PC-9 (cell line): ENCODE results near the gene PCDHGB3.

Experiments
- CTCF ChIP-seq: fragments of 200-600 bp; sonication (generic); conservative IDR thresholded peaks from 2 replicates; pipeline ENCODE4 v1.6.1; 2017; ENCODE audit warnings: mixed run types, antibody characterized with exemption, mild to moderate bottlenecking, moderate library complexity
- EZH2 ChIP-seq: fragments of 200-600 bp; sonication (generic); IDR thresholded peaks from 2 replicates; pipeline ENCODE4 v1.8.0; 2017; ENCODE audit warnings: antibody characterized with exemption, low read depth

DNA sequence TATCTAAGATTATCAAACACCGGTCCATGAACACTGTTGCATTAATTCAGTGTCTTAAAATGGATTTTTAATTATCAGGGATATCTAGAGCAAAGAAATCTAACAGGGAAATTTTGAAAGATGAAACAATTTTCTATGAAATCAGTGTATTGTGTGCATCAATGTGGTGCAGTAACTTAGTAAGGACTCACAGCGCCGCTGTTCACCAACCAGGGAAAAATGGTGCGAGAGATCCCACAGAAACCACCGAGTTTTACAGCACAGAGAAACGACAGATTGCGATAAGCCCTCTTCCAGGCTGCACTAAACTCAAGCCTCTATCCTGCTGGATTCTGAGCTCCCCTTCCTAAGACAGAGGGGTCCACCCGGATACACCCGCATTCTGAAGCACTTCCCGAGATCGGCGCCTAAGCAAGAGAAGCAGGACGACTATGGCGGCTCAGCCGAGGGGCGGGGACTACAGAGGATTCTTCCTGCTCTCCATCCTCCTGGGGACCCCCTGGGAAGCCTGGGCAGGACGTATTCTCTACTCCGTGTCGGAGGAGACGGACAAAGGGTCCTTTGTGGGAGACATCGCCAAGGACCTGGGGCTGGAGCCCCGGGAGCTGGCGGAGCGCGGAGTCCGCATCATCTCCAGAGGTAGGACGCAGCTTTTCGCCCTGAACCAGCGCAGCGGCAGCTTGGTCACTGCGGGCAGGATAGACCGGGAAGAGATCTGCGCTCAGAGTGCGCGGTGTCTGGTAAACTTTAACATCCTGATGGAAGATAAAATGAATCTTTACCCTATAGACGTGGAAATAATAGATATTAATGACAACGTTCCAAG is 12.6 kb downstream of the PCDHGB3 start, which contains the start of gene PCDHGA7:
- TF ChIP-seq CTCF (no peak), EZH2 (no peak)
